OCI-LY3 (cell line): ENCODE data around the gene BCKDHB.

Experiments used
- H2AFZ ChIP-seq: fragments of 200-600, 300-600 bp; shearing (Covaris generic); 2 replicates; pipeline ENCODE4 v1.6.0; 2014; ENCODE audit warnings: antibody characterized with exemption, low read depth, low read length
- H3K27ac ChIP-seq: fragments of 200-600, 300-600 bp; sonication (generic); 2 replicates; pipeline ENCODE4 v1.5.1; 2014; ENCODE audit warnings: mild to moderate bottlenecking, low read length, moderate library complexity, mixed read lengths
- H3K27me3 ChIP-seq: fragments of 200-600, 300-600 bp; sonication (generic); 2 replicates; pipeline ENCODE4 v1.6.1; 2014; ENCODE audit warnings: low read depth, low read length, mixed read lengths
- H3K36me3 ChIP-seq: fragments of 200-600, 300-600 bp; sonication (generic); replicated peaks from 2 replicates; pipeline ENCODE3; 2014; ENCODE audit warnings: low read depth, low read length, mixed read lengths
- H3K4me1 ChIP-seq: fragments of 300-600, 200-600 bp; sonication (generic); 2 replicates; pipeline ENCODE4 v1.6.1; 2014; ENCODE audit warnings: low read length, mixed read lengths
- H3K4me2 ChIP-seq: fragments of 200-600, 300-600 bp; sonication (generic); 2 replicates; pipeline ENCODE4 v1.6.1; 2014; ENCODE audit warnings: low read length, mixed read lengths
- H3K4me3 ChIP-seq: fragments of 300-600, 200-600 bp; sonication (generic); 2 replicates; pipeline ENCODE4 v1.5.1; 2014; ENCODE audit warnings: antibody characterized with exemption, mild to moderate bottlenecking, low read length, moderate library complexity
- H3K79me2 ChIP-seq: fragments of 300-600, 200-600 bp; shearing (Covaris generic); 2 replicates; pipeline ENCODE4 v1.6.1; 2014; ENCODE audit warnings: mild to moderate bottlenecking, low read length, mixed read lengths
- H3K9ac ChIP-seq: fragments of 300-600, 200-600 bp; shearing (Covaris generic); 2 replicates; pipeline ENCODE4 v1.6.0; 2014; ENCODE audit warnings: mild to moderate bottlenecking, low read length, moderate library complexity
- H3K9me3 ChIP-seq: fragments of 200-600, 300-600 bp; shearing (Covaris generic); 2 replicates; pipeline ENCODE4 v1.6.1; 2014; ENCODE audit warnings: low read length, mixed read lengths; ENCODE audit not compliant: insufficient read depth
- H4K20me1 ChIP-seq: fragments of 200-600, 300-600 bp; sonication (generic); 2 replicates; pipeline ENCODE4 v1.6.1; 2016; ENCODE audit warnings: low read length, mixed read lengths; ENCODE audit not compliant: insufficient read depth
- EZH2phosphoT487 ChIP-seq: fragments of 200-600 bp; shearing (Covaris generic); IDR thresholded peaks from 2 replicates; pipeline ENCODE4 v1.6.1; 2018; ENCODE audit warnings: antibody characterized with exemption, mixed run types, low read depth
- TF ChIP-seq, protein P1 (sequence below): fragments of 200-600, 300-600 bp; sonication (generic); IDR thresholded peaks from 2 replicates; pipeline ENCODE4 v1.5.1; 2014; ENCODE audit warnings: antibody characterized with exemption, low read length, low read depth

BCKDHB gene

DNA sequence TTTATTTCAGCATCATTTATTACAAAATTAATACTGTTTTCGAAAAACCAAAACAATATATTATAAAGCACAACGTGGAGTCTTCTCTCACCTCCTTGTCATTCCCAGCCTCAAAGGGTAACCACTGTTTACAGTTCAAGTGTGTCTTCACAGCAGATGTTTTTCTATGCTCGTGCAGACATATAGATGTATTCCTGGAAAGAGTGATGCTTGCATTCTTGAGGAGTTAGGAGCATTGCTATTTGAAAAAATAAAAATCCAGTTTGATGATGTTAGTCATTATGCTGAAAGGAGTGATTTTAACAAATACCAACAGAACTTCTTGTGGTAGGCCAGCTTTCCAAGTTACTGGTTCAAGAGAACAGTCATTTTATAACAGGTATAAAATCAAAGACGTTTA is 234.9 kb downstream of the BCKDHB start:
- no peak for TF ChIP-seq EZH2phosphoT487
- TF ChIP-seq, protein P1, sequence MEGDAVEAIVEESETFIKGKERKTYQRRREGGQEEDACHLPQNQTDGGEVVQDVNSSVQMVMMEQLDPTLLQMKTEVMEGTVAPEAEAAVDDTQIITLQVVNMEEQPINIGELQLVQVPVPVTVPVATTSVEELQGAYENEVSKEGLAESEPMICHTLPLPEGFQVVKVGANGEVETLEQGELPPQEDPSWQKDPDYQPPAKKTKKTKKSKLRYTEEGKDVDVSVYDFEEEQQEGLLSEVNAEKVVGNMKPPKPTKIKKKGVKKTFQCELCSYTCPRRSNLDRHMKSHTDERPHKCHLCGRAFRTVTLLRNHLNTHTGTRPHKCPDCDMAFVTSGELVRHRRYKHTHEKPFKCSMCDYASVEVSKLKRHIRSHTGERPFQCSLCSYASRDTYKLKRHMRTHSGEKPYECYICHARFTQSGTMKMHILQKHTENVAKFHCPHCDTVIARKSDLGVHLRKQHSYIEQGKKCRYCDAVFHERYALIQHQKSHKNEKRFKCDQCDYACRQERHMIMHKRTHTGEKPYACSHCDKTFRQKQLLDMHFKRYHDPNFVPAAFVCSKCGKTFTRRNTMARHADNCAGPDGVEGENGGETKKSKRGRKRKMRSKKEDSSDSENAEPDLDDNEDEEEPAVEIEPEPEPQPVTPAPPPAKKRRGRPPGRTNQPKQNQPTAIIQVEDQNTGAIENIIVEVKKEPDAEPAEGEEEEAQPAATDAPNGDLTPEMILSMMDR: no peak
- Histone ChIP-seq H4K20me1 (no peaks in the 10 kb centered on the region), H3K36me3 (no peaks in the 10 kb centered on the region), H3K4me1 (peaks cover 19% of the 10 kb centered on the region), H3K9ac (no peak overlapping the region), H3K27me3 (no peaks in the 10 kb centered on the region), H3K79me2 (no peaks in the 10 kb centered on the region), H2AFZ (no peak overlapping the region), H3K4me3 (no peak overlapping the region), H3K27ac (no peak overlapping the region), H3K4me2 (no peak overlapping the region), H3K9me3 (no peaks in the 10 kb centered on the region)

DNA sequence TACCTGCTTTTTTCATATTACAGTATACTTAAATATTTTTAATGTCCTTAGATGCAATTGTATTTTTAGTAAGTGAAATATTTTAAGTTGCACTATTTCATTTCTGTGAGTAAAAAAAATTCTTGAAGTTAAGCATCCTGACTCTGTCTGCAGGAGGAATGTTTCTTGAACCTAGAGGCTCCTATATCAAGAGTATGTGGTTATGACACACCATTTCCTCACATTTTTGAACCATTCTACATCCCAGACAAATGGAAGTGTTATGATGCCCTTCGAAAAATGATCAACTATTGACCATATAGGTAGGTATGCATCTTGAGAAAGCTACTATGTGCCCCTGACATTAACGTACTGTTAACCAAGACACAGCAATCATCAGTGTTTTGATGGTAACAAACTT is 237.0 kb downstream of the BCKDHB start:
- H3K27me3 ChIP-seq: no peaks in the 10 kb centered on the region
- H3K27ac ChIP-seq: no peak overlapping the region
- H3K36me3 ChIP-seq: no peaks in the 10 kb centered on the region
- no peak overlapping the region for H2AFZ ChIP-seq
- no peak for TF ChIP-seq EZH2phosphoT487
- TF ChIP-seq, protein P1: no peak
- H3K4me1 ChIP-seq: peaks cover 2% of the 10 kb centered on the region; the same call in 1 of the 2 replicates
- no peak overlapping the region for H3K4me2 ChIP-seq
- H3K79me2 ChIP-seq: no peaks in the 10 kb centered on the region
- no peaks in the 10 kb centered on the region for H4K20me1 ChIP-seq
- H3K9ac ChIP-seq: no peak overlapping the region
- no peaks in the 10 kb centered on the region for H3K9me3 ChIP-seq
- H3K4me3 ChIP-seq: no peak overlapping the region

DNA sequence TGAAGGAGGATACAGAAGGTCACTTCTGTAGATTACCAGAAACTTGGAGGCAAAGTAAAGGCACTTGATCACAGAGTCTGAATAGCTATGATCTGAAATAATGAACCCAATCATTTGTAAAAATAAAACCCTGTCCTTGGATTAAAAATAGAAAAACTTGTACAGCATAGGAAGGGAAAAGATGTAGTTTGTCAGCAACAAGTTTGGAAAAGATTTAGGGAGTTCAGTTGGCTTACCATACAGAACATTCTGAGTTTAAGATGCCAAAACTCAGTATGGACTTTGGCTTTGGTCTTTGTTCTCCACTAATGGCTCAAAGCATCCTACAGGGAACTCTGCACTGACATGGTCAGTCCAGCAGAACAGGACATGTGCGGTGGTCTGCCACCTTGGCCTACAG is 240.6 kb downstream of the BCKDHB start:
- no peak overlapping the region for H3K27ac ChIP-seq
- no peak overlapping the region for H3K9ac ChIP-seq
- H4K20me1 ChIP-seq: no peaks in the 10 kb centered on the region
- TF ChIP-seq, protein P1: no peak
- TF ChIP-seq EZH2phosphoT487: no peak
- H3K4me3 ChIP-seq: no peak overlapping the region
- H3K27me3 ChIP-seq: no peaks in the 10 kb centered on the region
- no peak overlapping the region for H3K4me2 ChIP-seq
- no peaks in the 10 kb centered on the region for H3K4me1 ChIP-seq
- H3K79me2 ChIP-seq: no peaks in the 10 kb centered on the region
- H2AFZ ChIP-seq: no peak overlapping the region
- H3K36me3 ChIP-seq: no peaks in the 10 kb centered on the region
- no peaks in the 10 kb centered on the region for H3K9me3 ChIP-seq

DNA sequence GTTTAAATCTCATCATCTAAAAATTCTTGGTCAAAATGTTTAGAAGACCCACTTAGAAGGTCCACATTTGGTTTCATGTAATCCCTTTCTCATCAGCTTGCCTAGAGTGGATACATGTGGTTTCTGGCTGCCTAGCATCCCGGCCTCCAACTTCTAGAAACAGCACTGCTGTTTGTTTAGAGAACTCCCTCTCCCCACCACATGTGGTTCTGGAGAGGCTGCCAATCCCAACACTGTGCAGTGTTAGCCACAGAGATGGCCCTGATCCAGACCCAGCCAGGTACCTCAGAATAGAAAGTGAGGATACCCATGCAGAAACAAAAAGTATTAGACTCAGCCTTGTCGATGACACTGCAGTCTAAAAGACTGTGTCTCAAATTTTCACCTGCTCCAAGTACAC is 241.8 kb downstream of the BCKDHB start:
- H3K9ac ChIP-seq: no peak overlapping the region

More for the DNA sequence above, 241.8 kb downstream of the BCKDHB start:
- no peaks in the 10 kb centered on the region for H3K4me1 ChIP-seq
- TF ChIP-seq EZH2phosphoT487: no peak
- TF ChIP-seq, protein P1: no peak
- H3K27me3 ChIP-seq: no peaks in the 10 kb centered on the region
- no peaks in the 10 kb centered on the region for H4K20me1 ChIP-seq
- H3K36me3 ChIP-seq: no peaks in the 10 kb centered on the region
- H3K79me2 ChIP-seq: no peaks in the 10 kb centered on the region
- no peak overlapping the region for H3K4me3 ChIP-seq
- no peak overlapping the region for H3K27ac ChIP-seq
- no peak overlapping the region for H2AFZ ChIP-seq
- H3K4me2 ChIP-seq: no peak overlapping the region
- H3K9me3 ChIP-seq: no peaks in the 10 kb centered on the region
